ENCODE data around the gene PRKRA.

The PRKRA gene

DNA sequence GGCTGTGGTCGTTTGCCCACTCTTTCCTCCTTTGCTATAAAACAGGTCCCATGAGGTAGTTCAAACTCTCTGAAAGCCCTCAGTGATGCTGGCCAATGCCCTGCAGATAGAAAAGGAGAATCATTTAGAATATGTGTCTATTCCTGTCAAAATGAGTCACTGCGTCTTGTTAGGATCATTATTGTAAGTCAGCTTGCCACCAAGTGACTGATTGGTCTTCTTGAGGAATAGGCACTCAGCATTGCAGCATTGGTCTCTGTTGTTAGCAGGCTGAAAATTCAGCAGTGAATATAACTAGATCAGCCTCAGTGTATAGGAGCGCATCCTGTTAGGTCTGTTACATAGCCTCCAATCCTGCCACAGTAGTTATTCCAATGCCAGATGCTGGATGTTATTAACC lies 28.9 kb downstream of the PRKRA start:
- ATAC-seq = no peak
- TF ChIP-seq ZC3H10 (CRISPR knock-in tag; IDR thresholded peaks at IDR 0.05) = no peak
- no peak for TF ChIP-seq PPARA (CRISPR knock-in tag; IDR thresholded peaks at IDR 0.05; ENCODE audit: borderline replicate concordance)
- no peak for TF ChIP-seq ZNF565 (CRISPR knock-in tag; conservative IDR thresholded peaks at IDR 0.05; ENCODE audit: low read depth)
- TF ChIP-seq, protein P1, sequence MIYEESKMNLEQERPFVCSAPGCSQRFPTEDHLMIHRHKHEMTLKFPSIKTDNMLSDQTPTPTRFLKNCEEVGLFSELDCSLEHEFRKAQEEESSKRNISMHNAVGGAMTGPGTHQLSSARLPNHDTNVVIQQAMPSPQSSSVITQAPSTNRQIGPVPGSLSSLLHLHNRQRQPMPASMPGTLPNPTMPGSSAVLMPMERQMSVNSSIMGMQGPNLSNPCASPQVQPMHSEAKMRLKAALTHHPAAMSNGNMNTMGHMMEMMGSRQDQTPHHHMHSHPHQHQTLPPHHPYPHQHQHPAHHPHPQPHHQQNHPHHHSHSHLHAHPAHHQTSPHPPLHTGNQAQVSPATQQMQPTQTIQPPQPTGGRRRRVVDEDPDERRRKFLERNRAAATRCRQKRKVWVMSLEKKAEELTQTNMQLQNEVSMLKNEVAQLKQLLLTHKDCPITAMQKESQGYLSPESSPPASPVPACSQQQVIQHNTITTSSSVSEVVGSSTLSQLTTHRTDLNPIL (CRISPR knock-in tag; IDR thresholded peaks at IDR 0.05; ENCODE audit: low read depth) = no peak
- no peak for TF ChIP-seq ZNF70 (CRISPR knock-in tag; IDR thresholded peaks at IDR 0.05)

DNA sequence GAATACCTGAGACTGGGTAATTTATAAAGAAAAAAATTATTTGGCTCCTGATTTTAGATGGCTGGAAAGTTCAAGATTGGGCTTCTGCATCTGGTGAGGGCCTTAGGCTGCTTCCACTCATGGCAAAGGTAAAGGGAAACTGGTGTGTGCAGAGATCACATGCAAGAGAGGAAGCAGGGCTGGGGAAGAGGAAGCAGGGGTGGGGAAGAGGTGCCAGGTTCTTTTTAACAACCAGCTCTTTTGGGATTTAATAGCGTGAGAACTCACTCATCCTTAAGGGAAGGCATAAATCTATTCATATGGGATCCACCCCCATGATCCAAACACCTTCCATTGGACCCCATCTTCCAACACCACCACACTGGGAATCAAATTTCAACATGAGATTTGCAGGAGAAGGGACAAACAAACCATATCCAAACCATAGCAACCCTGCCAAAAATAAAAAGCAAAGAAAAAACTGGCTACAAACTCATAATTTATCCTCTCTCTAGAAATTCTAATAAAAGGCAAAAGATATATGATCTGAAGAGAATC lies 30.4 kb downstream of the PRKRA start:
- no peak for TF ChIP-seq ISL1 (CRISPR knock-in tag; IDR thresholded peaks at IDR 0.05)
- no peak for TF ChIP-seq GLIS3 (CRISPR knock-in tag; IDR thresholded peaks at IDR 0.05)
- no peak for TF ChIP-seq ZC3H10 (CRISPR knock-in tag; IDR thresholded peaks at IDR 0.05)
- no peak for TF ChIP-seq SNAI2 (CRISPR knock-in tag; IDR thresholded peaks at IDR 0.05)
- no peak for TF ChIP-seq TCF4 (CRISPR knock-in tag; IDR thresholded peaks at IDR 0.05; ENCODE audit: borderline replicate concordance)
- TF ChIP-seq, protein P2, sequence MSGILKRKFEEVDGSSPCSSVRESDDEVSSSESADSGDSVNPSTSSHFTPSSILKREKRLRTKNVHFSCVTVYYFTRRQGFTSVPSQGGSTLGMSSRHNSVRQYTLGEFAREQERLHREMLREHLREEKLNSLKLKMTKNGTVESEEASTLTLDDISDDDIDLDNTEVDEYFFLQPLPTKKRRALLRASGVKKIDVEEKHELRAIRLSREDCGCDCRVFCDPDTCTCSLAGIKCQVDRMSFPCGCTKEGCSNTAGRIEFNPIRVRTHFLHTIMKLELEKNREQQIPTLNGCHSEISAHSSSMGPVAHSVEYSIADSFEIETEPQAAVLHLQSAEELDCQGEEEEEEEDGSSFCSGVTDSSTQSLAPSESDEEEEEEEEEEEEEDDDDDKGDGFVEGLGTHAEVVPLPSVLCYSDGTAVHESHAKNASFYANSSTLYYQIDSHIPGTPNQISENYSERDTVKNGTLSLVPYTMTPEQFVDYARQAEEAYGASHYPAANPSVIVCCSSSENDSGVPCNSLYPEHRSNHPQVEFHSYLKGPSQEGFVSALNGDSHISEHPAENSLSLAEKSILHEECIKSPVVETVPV (CRISPR knock-in tag; IDR thresholded peaks at IDR 0.05) = no peak
- TF ChIP-seq ZFP30 (CRISPR knock-in tag; IDR thresholded peaks at IDR 0.05) = no peak
- no peak for TF ChIP-seq ZNF8 (CRISPR knock-in tag; IDR thresholded peaks at IDR 0.05)
- no peak for TF ChIP-seq ZNF565 (CRISPR knock-in tag; conservative IDR thresholded peaks at IDR 0.05; ENCODE audit: low read depth)
- TF ChIP-seq, protein P1 (CRISPR knock-in tag; IDR thresholded peaks at IDR 0.05; ENCODE audit: low read depth) = no peak
- TF ChIP-seq CSDC2 (CRISPR knock-in tag; IDR thresholded peaks at IDR 0.05) = no peak
- no peak for ATAC-seq

DNA sequence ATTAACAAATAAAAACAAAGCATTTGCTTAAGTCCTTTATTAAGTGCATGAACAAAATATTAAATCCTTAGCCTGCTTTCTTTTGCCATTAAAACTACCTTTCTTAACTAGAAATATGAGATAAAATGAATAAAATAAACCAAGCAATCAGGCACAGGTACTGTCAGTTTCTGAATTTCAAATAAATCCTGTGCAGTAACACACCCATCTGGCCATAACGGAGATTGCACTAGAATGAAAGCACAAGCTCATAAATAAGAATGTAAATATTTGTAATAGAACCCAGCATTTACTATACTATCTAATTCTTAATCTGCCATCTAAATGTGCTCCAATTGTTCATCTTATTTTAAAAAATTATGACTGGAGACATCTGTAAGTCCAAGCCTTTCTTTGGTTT lies 31.9 kb downstream of the PRKRA start:
- TF ChIP-seq ISL1 (CRISPR knock-in tag; IDR thresholded peaks at IDR 0.05) (no peak), SNAI2 (CRISPR knock-in tag; IDR thresholded peaks at IDR 0.05) (no peak), ZFP3 (CRISPR knock-in tag; IDR thresholded peaks at IDR 0.05) (no peak), OSR1 (CRISPR knock-in tag; IDR thresholded peaks at IDR 0.05) (no peak), BACH2 (CRISPR knock-in tag; IDR thresholded peaks at IDR 0.05; ENCODE audit: borderline replicate concordance) (no peak), RARB (CRISPR knock-in tag; IDR thresholded peaks at IDR 0.05) (no peak), ZFP30 (CRISPR knock-in tag; IDR thresholded peaks at IDR 0.05) (no peak), GLIS3 (CRISPR knock-in tag; IDR thresholded peaks at IDR 0.05) (no peak)
- ATAC-seq = no peak

DNA sequence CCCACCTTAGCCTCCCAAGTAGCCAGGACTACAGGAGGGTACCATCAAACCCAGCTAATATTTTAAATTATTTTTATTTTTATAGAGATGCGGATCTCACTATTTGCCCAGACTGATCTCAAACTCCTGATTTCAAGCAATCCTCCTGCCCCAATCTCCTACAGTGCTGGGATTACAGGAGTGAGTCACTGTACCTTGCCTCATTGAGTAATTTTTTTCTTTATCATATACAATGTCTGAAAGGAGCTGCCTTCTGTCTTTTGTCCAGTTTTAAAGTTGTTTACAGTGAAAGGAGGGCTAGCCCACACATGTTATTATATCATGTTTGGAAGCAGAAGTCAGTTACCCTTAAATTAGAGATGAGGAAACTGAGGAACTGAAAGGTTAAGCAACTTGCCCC lies 32.5 kb downstream of the PRKRA start:
- TF ChIP-seq ZC3H10 (CRISPR knock-in tag; IDR thresholded peaks at IDR 0.05) = no peak
- no peak for ATAC-seq

DNA sequence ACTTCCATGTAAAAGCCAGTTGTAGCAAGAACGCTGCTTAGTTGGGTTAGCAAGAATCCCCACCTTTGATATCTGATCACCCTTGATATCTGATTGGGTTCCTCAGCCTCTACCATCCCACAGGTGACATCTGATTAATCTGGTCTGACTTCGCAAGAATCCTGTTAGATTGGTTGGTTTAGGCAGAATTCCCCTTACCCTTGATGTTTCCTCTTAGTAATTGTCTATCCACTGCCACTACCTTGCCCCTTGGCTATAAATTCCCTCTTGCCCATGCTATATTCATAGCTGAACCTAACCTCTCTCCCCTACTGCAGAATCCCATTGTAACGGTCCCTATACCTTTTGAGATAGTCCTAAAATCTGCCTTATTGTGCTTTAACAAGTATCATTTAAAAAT lies 33.1 kb downstream of the PRKRA start:
- no peak for ATAC-seq
- no peak for TF ChIP-seq RARB (CRISPR knock-in tag; IDR thresholded peaks at IDR 0.05)

DNA sequence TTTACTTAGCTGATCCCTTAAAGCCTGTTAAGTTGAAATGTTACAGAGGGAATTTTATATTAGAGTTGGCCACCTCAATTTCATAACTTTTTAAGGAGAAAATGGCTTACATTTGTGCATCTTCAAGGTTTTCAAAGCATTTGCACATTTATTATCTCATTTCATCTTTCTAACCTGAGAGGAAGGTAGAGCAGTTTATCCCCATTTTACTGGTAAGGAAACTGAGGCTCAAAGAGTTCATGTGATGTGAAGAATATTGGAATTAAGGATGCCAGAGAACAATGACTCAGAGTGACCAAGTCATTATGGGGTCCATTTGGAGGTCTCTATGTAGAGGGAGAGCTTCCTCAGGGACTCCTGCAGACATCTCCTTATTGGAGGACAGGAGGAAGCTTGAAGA lies 35.0 kb downstream of the PRKRA start:
- TF ChIP-seq, protein P2 (CRISPR knock-in tag; IDR thresholded peaks at IDR 0.05) = no peak
- TF ChIP-seq ZNF70 (CRISPR knock-in tag; IDR thresholded peaks at IDR 0.05) = no peak
- TF ChIP-seq, protein P3, sequence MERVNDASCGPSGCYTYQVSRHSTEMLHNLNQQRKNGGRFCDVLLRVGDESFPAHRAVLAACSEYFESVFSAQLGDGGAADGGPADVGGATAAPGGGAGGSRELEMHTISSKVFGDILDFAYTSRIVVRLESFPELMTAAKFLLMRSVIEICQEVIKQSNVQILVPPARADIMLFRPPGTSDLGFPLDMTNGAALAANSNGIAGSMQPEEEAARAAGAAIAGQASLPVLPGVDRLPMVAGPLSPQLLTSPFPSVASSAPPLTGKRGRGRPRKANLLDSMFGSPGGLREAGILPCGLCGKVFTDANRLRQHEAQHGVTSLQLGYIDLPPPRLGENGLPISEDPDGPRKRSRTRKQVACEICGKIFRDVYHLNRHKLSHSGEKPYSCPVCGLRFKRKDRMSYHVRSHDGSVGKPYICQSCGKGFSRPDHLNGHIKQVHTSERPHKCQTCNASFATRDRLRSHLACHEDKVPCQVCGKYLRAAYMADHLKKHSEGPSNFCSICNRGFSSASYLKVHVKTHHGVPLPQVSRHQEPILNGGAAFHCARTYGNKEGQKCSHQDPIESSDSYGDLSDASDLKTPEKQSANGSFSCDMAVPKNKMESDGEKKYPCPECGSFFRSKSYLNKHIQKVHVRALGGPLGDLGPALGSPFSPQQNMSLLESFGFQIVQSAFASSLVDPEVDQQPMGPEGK (CRISPR knock-in tag; IDR thresholded peaks at IDR 0.05; ENCODE audit: borderline replicate concordance) = no peak
- TF ChIP-seq ZNF565 (CRISPR knock-in tag; conservative IDR thresholded peaks at IDR 0.05; ENCODE audit: low read depth) = no peak
- TF ChIP-seq ARNTL (CRISPR knock-in tag; IDR thresholded peaks at IDR 0.05; ENCODE audit: borderline replicate concordance, low read depth) = no peak
- TF ChIP-seq ZFP30 (CRISPR knock-in tag; IDR thresholded peaks at IDR 0.05) = no peak
- no peak for TF ChIP-seq GLIS3 (CRISPR knock-in tag; IDR thresholded peaks at IDR 0.05)
- no peak for TF ChIP-seq ZFP3 (CRISPR knock-in tag; IDR thresholded peaks at IDR 0.05)
- TF ChIP-seq ISL1 (CRISPR knock-in tag; IDR thresholded peaks at IDR 0.05) = no peak
- no peak for ATAC-seq
